Gastrocnemius medialis (tissue), 4 donors: ENCODE results near the gene C12orf42. TPM values are rescaled to one million over a fixed set of nuclear protein-coding genes. Genes with fewer than 3 reads are reported as not detected.

ENCODE experiments used
- ATAC-seq, 2 donors: fragments of 150-250 bp; one replicate each; pipeline ENCODE4 v1.9.1; 2016
- DNase-seq, 2 donors: peaks; one replicate each; pipeline ENCODE4 v3.0.0-alpha.2; 2019
- H3K27ac ChIP-seq, 4 donors: fragments of 200-600 bp; sonication (generic); 1 replicate in 1 of 4; 2 replicates in 3 of 4; pipeline ENCODE4 v1.5.1; 2016 to 2018; ENCODE audit warnings: mild to moderate bottlenecking in 2 of 4, moderate library complexity in 1 of 4
- H3K27me3 ChIP-seq, 3 donors: fragments of 200-600 bp; sonication (generic) in 2 of 3; 1 replicate in 1 of 3; 2 replicates in 2 of 3; pipeline versions ENCODE4 v1.5.1 to v1.6.0; 2016 to 2019; ENCODE audit warnings: mild to moderate bottlenecking in 1 of 3, moderate library complexity in 1 of 3
- H3K36me3 ChIP-seq, 2 donors: fragments of 200-600 bp; sonication (generic) in 1 of 2; one replicate each; pipeline ENCODE4 v1.5.1; 2017 to 2018
- H3K4me1 ChIP-seq, 2 donors: fragments of 200-600 bp; sonication (generic) in 1 of 2; one replicate each; pipeline ENCODE4 v1.5.1; 2016 to 2017; ENCODE audit warnings: mild to moderate bottlenecking in 2 of 2
- H3K4me3 ChIP-seq, 4 donors: fragments of 200-600 bp; sonication (generic) in 3 of 4; 1 replicate in 1 of 4; 2 replicates in 3 of 4; pipeline ENCODE4 v1.5.1; 2016 to 2019; ENCODE audit warnings: mild to moderate bottlenecking in 2 of 4
- H3K9me3 ChIP-seq, 3 donors: fragments of 200-600 bp; sonication (generic) in 2 of 3; 1 replicate in 1 of 3; 2 replicates in 2 of 3; pipeline ENCODE4 v1.5.1; 2016 to 2019
- POLR2A ChIP-seq, 2 donors: fragments of 450-650 bp; IDR thresholded peaks; one replicate each; pipeline ENCODE4 v1.6.1; 2017; ENCODE audit warnings: antibody characterized with exemption in 2 of 2, mild to moderate bottlenecking in 2 of 2, moderate library complexity in 2 of 2
- in situ Hi-C, 4 donors: fragments of 200-750 bp; cut with MboI; loops; one replicate each; pipeline versions ENCODE4 v1.15.0 to v1.8.0; 2017; ENCODE audit warnings: low sequenced_read_pairs in 4 of 4
- intact Hi-C: fragments of 100-400 bp; cut with DNase I; formaldehyde crosslinking; loops from one replicate; pipeline ENCODE4 v1.15.1; 2023; ENCODE audit warnings: low total_unique reads
- total RNA-seq, 4 donors: library from RNA; depleted of rRNA; stranded (reverse); fragments of >200 nt; gene quantifications; one replicate each; pipeline versions ENCODE4 v1.1.0 to v1.2.3, GENCODE V29; 2016
- TF ChIP-seq, protein P1 (sequence below), 5 experiments: fragments of 450-650 bp in 3 of 5; fragments of 200-600 bp in 2 of 5; sonication (generic) in 2 of 5; IDR thresholded peaks in 4 of 5; conservative IDR thresholded peaks in 1 of 5; 1 replicate in 4 of 5; 2 replicates in 1 of 5; pipeline ENCODE4 v1.5.1; 2016 to 2019; ENCODE audit warnings: antibody characterized with exemption in 5 of 5, mild to moderate bottlenecking in 3 of 5, moderate library complexity in 3 of 5

Gene C12orf42
- not detected for total RNA-seq

DNA sequence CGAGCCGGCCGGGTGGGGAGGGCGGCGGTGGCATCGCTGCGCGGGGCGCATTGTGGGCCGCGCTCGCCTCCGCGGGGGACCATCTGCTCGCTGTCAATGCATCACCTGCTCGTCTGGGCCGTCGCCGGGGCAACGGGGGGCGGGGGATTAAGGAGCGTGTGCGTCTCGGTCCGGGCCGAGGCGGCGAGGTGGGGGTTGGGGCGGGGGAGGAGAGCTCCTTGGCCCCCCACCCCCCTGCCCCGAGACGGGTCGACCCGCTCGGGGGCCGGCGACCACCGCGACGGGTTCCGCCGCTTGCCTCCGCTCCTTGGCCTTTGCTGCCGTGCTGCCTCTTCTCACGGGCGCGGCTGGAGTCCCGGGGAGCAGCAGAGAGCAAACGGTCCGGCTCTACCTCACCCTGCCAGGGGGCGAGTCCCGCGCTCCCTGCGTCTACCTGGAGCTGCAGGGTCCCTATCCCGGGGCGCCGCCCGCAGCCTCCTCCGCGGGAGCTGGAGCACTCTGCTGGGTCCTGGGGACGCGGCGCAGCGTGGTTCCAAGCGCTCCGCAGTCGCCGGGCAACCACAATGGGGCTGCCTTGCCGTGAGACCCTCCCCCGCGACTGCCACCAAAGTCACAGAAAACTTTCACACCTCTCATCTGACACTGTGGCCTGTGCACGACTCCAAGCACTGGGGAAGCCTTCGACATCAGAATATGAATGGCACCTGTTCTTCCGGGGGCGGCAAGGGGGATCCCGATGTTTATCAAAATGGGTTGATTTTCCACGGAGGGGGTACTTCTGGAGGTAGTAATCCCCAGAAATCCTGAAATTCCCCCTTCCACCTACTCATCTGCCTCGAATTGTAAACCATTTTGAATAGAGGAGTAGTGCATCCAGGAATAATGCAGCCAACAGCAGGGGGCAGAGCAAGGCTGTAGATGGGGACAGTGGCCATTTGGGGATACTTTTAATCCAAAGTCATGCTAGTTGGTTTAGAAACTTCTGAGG is at the start of gene C12orf42:
TSS of gene C12orf42 (minus strand) at position 500 of the 988 bp plus-strand sequence. CDS start 17,542 bp downstream, outside the sequence.
- intact Hi-C loops (no loop called here), in situ Hi-C loops (no loop called here)
- ATAC-seq, result no peak
- no peaks in the 10 kb centered on the region for H3K36me3 ChIP-seq
- H3K27ac ChIP-seq, result no peak within 1 kb of the TSS
- no peaks in the 10 kb centered on the region for H3K9me3 ChIP-seq
- H3K4me3 ChIP-seq, result peak within 1 kb of the TSS in 3 of 4 donors; percentile 28 to 51 (median 33)
- TF ChIP-seq POLR2A (IDR thresholded peaks at IDR 0.05), result no peak
- TF ChIP-seq, protein P1, sequence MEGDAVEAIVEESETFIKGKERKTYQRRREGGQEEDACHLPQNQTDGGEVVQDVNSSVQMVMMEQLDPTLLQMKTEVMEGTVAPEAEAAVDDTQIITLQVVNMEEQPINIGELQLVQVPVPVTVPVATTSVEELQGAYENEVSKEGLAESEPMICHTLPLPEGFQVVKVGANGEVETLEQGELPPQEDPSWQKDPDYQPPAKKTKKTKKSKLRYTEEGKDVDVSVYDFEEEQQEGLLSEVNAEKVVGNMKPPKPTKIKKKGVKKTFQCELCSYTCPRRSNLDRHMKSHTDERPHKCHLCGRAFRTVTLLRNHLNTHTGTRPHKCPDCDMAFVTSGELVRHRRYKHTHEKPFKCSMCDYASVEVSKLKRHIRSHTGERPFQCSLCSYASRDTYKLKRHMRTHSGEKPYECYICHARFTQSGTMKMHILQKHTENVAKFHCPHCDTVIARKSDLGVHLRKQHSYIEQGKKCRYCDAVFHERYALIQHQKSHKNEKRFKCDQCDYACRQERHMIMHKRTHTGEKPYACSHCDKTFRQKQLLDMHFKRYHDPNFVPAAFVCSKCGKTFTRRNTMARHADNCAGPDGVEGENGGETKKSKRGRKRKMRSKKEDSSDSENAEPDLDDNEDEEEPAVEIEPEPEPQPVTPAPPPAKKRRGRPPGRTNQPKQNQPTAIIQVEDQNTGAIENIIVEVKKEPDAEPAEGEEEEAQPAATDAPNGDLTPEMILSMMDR (IDR thresholded peaks at IDR 0.05 in 4 of 5, conservative IDR thresholded peaks at IDR 0.05 in 1 of 5), result no peak
- peaks cover 0 to 9% of the 10 kb centered on the region in 2 donors for H3K4me1 ChIP-seq
- DNase-seq, result no peak
- H3K27me3 ChIP-seq, result peaks cover 19 to 33% (median 25%) of the 10 kb centered on the region in 3 donors

DNA sequence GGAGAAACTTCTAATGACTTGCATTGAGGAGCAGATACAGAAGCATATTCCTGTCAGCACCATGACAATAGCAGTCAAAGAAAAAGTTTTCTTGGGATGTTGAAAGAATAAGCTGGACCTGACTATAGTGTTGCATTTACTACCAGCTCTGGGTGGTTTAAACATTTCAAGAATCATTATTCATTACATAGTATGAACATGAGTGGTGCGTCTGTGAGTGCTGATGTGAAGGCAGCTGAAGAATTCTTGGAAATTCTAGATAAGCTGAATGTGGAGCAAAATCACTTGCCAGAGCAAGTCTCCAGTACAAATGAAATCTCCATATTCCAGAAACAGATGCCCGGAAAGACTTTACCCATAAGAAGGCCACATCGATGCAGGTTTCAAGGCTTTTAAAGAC is 46.3 kb upstream of the C12orf42 start:
- no peaks in the 10 kb centered on the region for H3K4me1 ChIP-seq
- ATAC-seq (no peak), DNase-seq (no peak)
- no peaks in the 10 kb centered on the region for H3K9me3 ChIP-seq
- H3K4me3 ChIP-seq, result no peak overlapping the region
- no peaks in the 10 kb centered on the region for H3K27me3 ChIP-seq
- TF ChIP-seq, protein P1 (IDR thresholded peaks at IDR 0.05 in 4 of 5, conservative IDR thresholded peaks at IDR 0.05 in 1 of 5), result no peak
- no peak for TF ChIP-seq POLR2A (IDR thresholded peaks at IDR 0.05)
- H3K36me3 ChIP-seq, result no peaks in the 10 kb centered on the region
- in situ Hi-C loops (loop anchor here in 1 of 4 donors (25.0 kb wide), 1 partner anchor 605 kb away; no protein-coding TSS in a partner anchor), intact Hi-C loops (no loop called here)
- no peak overlapping the region for H3K27ac ChIP-seq

DNA sequence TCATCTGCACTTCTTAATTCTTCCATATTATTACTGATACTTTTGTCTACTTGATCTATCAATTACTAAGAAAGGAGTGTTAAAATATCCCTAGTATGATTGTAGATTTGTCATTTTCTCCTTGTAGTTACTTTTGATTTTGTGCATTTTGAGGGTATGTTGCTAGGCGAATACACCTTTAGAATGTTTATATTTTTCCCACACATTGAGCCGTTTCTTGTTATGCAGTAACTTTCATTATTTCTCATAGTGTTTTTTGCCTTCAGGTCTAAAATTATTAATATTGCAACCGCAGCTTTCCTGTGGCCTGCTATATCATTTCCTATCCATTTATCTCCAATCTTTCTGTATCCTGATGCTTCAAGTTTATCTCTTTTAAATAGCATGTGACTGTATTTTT is 44.6 kb upstream of the C12orf42 start:
- in situ Hi-C loops (loop anchor here in 1 of 4 donors (25.0 kb wide), 1 partner anchor 603 kb away; no protein-coding TSS in a partner anchor), intact Hi-C loops (no loop called here)
- Histone ChIP-seq H3K27me3 (no peaks in the 10 kb centered on the region), H3K9me3 (no peaks in the 10 kb centered on the region), H3K27ac (no peak overlapping the region), H3K36me3 (no peaks in the 10 kb centered on the region), H3K4me3 (no peak overlapping the region), H3K4me1 (no peaks in the 10 kb centered on the region)
- no peak for DNase-seq
- ATAC-seq, result no peak
- TF ChIP-seq, protein P1 (IDR thresholded peaks at IDR 0.05 in 4 of 5, conservative IDR thresholded peaks at IDR 0.05 in 1 of 5), result no peak
- no peak for TF ChIP-seq POLR2A (IDR thresholded peaks at IDR 0.05)

DNA sequence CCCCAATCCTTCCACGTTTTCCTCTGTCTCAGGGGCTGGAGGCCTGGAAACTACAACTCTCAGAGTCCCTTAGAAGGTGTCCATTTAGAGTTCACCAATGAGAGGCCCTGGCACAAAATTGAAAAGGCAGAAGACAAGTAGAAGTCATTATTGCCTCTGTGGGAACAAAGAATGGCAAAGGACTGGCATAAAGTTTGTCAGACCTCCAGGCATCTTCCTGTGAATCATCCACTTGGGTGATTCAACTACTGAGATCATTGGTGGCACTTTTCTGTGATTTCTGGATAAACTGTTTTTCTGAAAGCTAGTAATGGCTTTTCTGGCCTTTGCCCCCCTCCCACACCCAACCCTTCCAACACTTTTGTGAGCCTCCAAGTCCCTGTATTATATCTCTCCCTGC is 42.6 kb upstream of the C12orf42 start:
- no peaks in the 10 kb centered on the region for H3K36me3 ChIP-seq
- in situ Hi-C loops (loop anchor here in 1 of 4 donors (25.0 kb wide), 1 partner anchor 601 kb away; no protein-coding TSS in a partner anchor), intact Hi-C loops (no loop called here)
- no peak overlapping the region for H3K27ac ChIP-seq
- no peaks in the 10 kb centered on the region for H3K27me3 ChIP-seq
- no peaks in the 10 kb centered on the region for H3K9me3 ChIP-seq
- H3K4me1 ChIP-seq, result no peaks in the 10 kb centered on the region
- ATAC-seq (no peak), DNase-seq (no peak)
- TF ChIP-seq, protein P1 (IDR thresholded peaks at IDR 0.05 in 4 of 5, conservative IDR thresholded peaks at IDR 0.05 in 1 of 5), result no peak
- TF ChIP-seq POLR2A (IDR thresholded peaks at IDR 0.05), result no peak
- no peak overlapping the region for H3K4me3 ChIP-seq
